ENCODE results near the gene INMT.

The INMT gene

GRCh38 chr7:30729642-30730041, 22.3 kb upstream of the INMT start:
- DNase-seq = no peak

- DNase-seq = no peak
These were observed 21.8 kb upstream of the INMT start for GRCh38 chr7:30730097-30730496.

GRCh38 chr7:30730996-30731395, 20.9 kb upstream of the INMT start:
- DNase-seq = no peak

- no peak for DNase-seq
These were observed 20.4 kb upstream of the INMT start for GRCh38 chr7:30731581-30731980.

GRCh38 chr7:30732606-30733005, 19.3 kb upstream of the INMT start:
- DNase-seq = no peak

GRCh38 chr7:30733216-30733615, 18.7 kb upstream of the INMT start:
- no peak for DNase-seq

- no peak for DNase-seq
These were observed 18.2 kb upstream of the INMT start for GRCh38 chr7:30733691-30734090.

- DNase-seq = no peak
These were observed 17.4 kb upstream of the INMT start for GRCh38 chr7:30734497-30734896.

- no peak for DNase-seq
These were observed 16.3 kb upstream of the INMT start for GRCh38 chr7:30735631-30736030.

- DNase-seq = no peak
These were observed 15.6 kb upstream of the INMT start for GRCh38 chr7:30736291-30736690.

GRCh38 chr7:30738026-30738915, 13.7 kb upstream of the INMT start:
- DNase-seq = no peak

GRCh38 chr7:30739691-30740090, 12.2 kb upstream of the INMT start:
- DNase-seq = no peak

GRCh38 chr7:30740417-30741181, 11.3 kb upstream of the INMT start:
- no peak for DNase-seq

- DNase-seq = no peak
These were observed 10.6 kb upstream of the INMT start for GRCh38 chr7:30741289-30741688.

- DNase-seq = no peak
These were observed 8.4 kb upstream of the INMT start for GRCh38 chr7:30743371-30744074.

- DNase-seq = no peak
These were observed 7.9 kb upstream of the INMT start for GRCh38 chr7:30744075-30744417.

- no peak for DNase-seq
These were observed 6.5 kb upstream of the INMT start for GRCh38 chr7:30745261-30745941.

GRCh38 chr7:30750010-30750409, 1.9 kb upstream of the INMT start:
- DNase-seq = no peak

- no peak for DNase-seq
These were observed 968 bp upstream of the INMT start for GRCh38 chr7:30750683-30751650.

- no peak for DNase-seq
These were observed 549 bp downstream of the INMT start for GRCh38 chr7:30752484-30752883.

GRCh38 chr7:30752979-30753378, 1.0 kb downstream of the INMT start:
- DNase-seq = no peak

Measured in GF-D8 (cell line).